ENCODE data around the gene EIF5. TPM values are rescaled to one million over a fixed set of nuclear protein-coding genes. Genes with fewer than 3 reads are reported as not detected.

The EIF5 gene
- total RNA-seq, 1 experiment from 2014 or later = 238 TPM

GRCh38 chr14:103393676-103394626 lies 59.9 kb downstream of the EIF5 start:
- Histone ChIP-seq H3K27me3 (ENCODE audit: insufficient read depth, low read length) (no peaks in the 10 kb centered on the region), H3K27ac (ENCODE audit: low read depth, low read length) (peak overlapping the region; percentile 16; the same call in 1 of the 2 replicates), H3K4me1 (ENCODE audit: control insufficient read depth in 1 of 2, insufficient read depth in 2 of 2, low read length in 2 of 2) (peaks cover 22 to 28% of the 10 kb centered on the region in 2 experiments; a peak in 3 of 4 replicates), H3K4me2 (ENCODE audit: low read length) (peak overlapping the region; percentile 8; the same call in 1 of the 2 replicates), H4K20me1 (ENCODE audit: insufficient read depth) (peaks cover 18% of the 10 kb centered on the region; the same call in 1 of the 2 replicates), H3K4me3 (replicated peaks in 1 of 2; ENCODE audit: low read depth in 1 of 2, low read length in 2 of 2) (no peak overlapping the region), H3K79me2 (ENCODE audit: insufficient read depth, low read length) (peaks cover 99% of the 10 kb centered on the region), H3K9me3 (ENCODE audit: control insufficient read depth in 1 of 2, insufficient read depth in 1 of 2, low read depth in 1 of 2, low read length in 2 of 2) (no peaks in the 10 kb centered on the region), H3K36me3 (ENCODE audit: control insufficient read depth in 1 of 2, insufficient read depth in 2 of 2, low read length in 2 of 2) (no peaks in the 10 kb centered on the region), H2AFZ (ENCODE audit: low read depth, low read length, poor library complexity, severe bottlenecking) (no peak overlapping the region), H3K9ac (ENCODE audit: low read length) (no peak overlapping the region), H3K9me2 (ENCODE audit: insufficient read depth) (no peaks in the 10 kb centered on the region)
- BruUV-seq (replicated peaks) = no TSS peak
- DNase-seq (ENCODE audit: low read depth, low spot score) (no peak), ATAC-seq (peak; percentile 49; the same call in 1 of the 2 replicates)
- POLR2A ChIA-PET = no interaction called here
- CTCF ChIA-PET = interaction anchor here (1.2 to 1.4 kb wide), 4 partner anchors 12 to 289 kb away, joined by 3 to 7 read pairs (median 4); no protein-coding TSS in a partner anchor
- RAD21 ChIA-PET (ENCODE audit: low non-redundant PET in 1 of 2, low total read pairs in 2 of 2, uncharacterized antibody in 2 of 2, unreplicated experiment in 2 of 2) = interaction anchor here in 1 of 2 experiments (0.6 kb wide), 1 partner anchor 54 kb away, joined by 3 read pairs; no protein-coding TSS in a partner anchor
- peak; percentile 25; the same call in 1 of the 2 replicates for TF ChIP-seq RAD21 (IDR thresholded peaks at IDR 0.05; ENCODE audit: low read depth)
- TF ChIP-seq CTCF (IDR thresholded peaks at IDR 0.05 in 2 of 3, conservative IDR thresholded peaks at IDR 0.05 in 1 of 3; ENCODE audit: borderline replicate concordance in 1 of 3, insufficient read depth in 1 of 3, low read depth in 2 of 3, low read length in 2 of 3) = peak; percentile 16 to 75 (median 68); a peak in 5 of 6 replicates
- TF ChIP-seq POLR2AphosphoS5 (IDR thresholded peaks at IDR 0.05; ENCODE audit: low read depth, low read length) = no peak
- TF ChIP-seq FOSL1 (IDR thresholded peaks at IDR 0.05; ENCODE audit: low read depth) = no peak
- no peak for TF ChIP-seq JUND (IDR thresholded peaks at IDR 0.05)
- intact Hi-C loops (cut with micrococcal nuclease) = loop anchor here (5.0 kb wide), 1 partner anchor 97 kb away; no protein-coding TSS in a partner anchor

Other genes starting within 250 kb of the EIF5 start
- not detected for gene EXOC3L4, start 239.5 kb upstream of the EIF5 start, total RNA-seq (2021; ENCODE audit: unreplicated experiment)
- gene TNFAIP2, start 210.8 kb upstream of the EIF5 start, total RNA-seq (2021; ENCODE audit: unreplicated experiment) = 74.8 TPM
- gene MARK3, start 51.2 kb downstream of the EIF5 start, total RNA-seq (2021; ENCODE audit: unreplicated experiment) = 72.5 TPM
- gene CKB, start 188.6 kb downstream of the EIF5 start, total RNA-seq (2021; ENCODE audit: unreplicated experiment) = 605 TPM
- 14.9 TPM for gene TRMT61A, start 195.0 kb downstream of the EIF5 start, total RNA-seq (2021; ENCODE audit: unreplicated experiment)
- 27.0 TPM for gene BAG5, start 228.4 kb downstream of the EIF5 start, total RNA-seq (2021; ENCODE audit: unreplicated experiment)
- gene COA8, start 228.7 kb downstream of the EIF5 start, total RNA-seq (2021; ENCODE audit: unreplicated experiment) = 29.4 TPM

Data from HCT116 (cell line).